Epithelial cell of proximal tubule (primary cell): ENCODE data around the gene DIPK1A. TPM values are rescaled to one million over a fixed set of nuclear protein-coding genes. Genes with fewer than 3 reads are reported as not detected.

ENCODE experiments used
- DNase-seq: peaks from one replicate; pipeline ENCODE4 v3.0.0-alpha.2; 2011; ENCODE audit warnings: low read depth
- H3K4me3 ChIP-seq: 2 replicates; pipeline ENCODE4 v1.5.1; 2011; ENCODE audit warnings: low read depth, mild to moderate bottlenecking, low read length
- total RNA-seq: library from RNA; depleted of rRNA; stranded (reverse); fragments of >200 nt; gene quantifications from 2 replicates; pipeline ENCODE4 v1.2.3, GENCODE V29; 2015
- TF ChIP-seq, protein P1 (sequence below): conservative IDR thresholded peaks from 2 replicates; pipeline ENCODE4 v1.5.1; 2012; ENCODE audit warnings: low read depth, mild to moderate bottlenecking, low read length

The DIPK1A gene
- total RNA-seq, 1 donor from 2014 or later: 3.1 TPM

DNA sequence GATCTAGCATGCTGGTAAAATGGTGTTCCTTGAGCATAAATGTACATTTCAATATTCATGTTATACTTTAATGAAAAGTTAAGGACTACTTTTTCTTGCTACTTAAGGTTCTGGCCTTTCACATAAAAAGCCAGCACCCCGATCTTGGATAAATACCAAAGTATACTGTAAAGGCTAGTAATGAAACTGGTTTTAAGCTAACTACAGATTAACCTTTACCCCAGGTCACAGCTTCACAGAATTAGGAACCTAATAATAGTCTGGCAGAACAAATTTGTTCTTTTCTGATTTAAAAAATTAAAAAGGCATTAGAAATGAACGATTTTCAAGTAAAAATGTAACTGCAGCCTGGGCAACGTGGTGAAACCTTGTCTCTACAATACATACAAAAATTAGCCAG, 23.5 kb downstream of the DIPK1A start:
- TF ChIP-seq, protein P1, sequence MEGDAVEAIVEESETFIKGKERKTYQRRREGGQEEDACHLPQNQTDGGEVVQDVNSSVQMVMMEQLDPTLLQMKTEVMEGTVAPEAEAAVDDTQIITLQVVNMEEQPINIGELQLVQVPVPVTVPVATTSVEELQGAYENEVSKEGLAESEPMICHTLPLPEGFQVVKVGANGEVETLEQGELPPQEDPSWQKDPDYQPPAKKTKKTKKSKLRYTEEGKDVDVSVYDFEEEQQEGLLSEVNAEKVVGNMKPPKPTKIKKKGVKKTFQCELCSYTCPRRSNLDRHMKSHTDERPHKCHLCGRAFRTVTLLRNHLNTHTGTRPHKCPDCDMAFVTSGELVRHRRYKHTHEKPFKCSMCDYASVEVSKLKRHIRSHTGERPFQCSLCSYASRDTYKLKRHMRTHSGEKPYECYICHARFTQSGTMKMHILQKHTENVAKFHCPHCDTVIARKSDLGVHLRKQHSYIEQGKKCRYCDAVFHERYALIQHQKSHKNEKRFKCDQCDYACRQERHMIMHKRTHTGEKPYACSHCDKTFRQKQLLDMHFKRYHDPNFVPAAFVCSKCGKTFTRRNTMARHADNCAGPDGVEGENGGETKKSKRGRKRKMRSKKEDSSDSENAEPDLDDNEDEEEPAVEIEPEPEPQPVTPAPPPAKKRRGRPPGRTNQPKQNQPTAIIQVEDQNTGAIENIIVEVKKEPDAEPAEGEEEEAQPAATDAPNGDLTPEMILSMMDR: no peak
- DNase-seq: no peak
- no peak overlapping the region for H3K4me3 ChIP-seq

- TF ChIP-seq, protein P1: no peak
- H3K4me3 ChIP-seq: no peak overlapping the region
- no peak for DNase-seq
These were observed 24.4 kb downstream of the DIPK1A start for GRCh38 chr1:92936865-92937264.

- H3K4me3 ChIP-seq: no peak overlapping the region
- TF ChIP-seq, protein P1: no peak
- DNase-seq: no peak
These were observed 26.6 kb downstream of the DIPK1A start for GRCh38 chr1:92934395-92935378.

GRCh38 chr1:92933459-92933858, 27.8 kb downstream of the DIPK1A start:
- DNase-seq: no peak

GRCh38 chr1:92931691-92932090, 29.6 kb downstream of the DIPK1A start:
- no peak overlapping the region for H3K4me3 ChIP-seq
- TF ChIP-seq, protein P1: no peak
- DNase-seq: no peak

More at GRCh38 chr1:92933459-92933858, 27.8 kb downstream of the DIPK1A start:
- H3K4me3 ChIP-seq: no peak overlapping the region
- TF ChIP-seq, protein P1: no peak

DNA sequence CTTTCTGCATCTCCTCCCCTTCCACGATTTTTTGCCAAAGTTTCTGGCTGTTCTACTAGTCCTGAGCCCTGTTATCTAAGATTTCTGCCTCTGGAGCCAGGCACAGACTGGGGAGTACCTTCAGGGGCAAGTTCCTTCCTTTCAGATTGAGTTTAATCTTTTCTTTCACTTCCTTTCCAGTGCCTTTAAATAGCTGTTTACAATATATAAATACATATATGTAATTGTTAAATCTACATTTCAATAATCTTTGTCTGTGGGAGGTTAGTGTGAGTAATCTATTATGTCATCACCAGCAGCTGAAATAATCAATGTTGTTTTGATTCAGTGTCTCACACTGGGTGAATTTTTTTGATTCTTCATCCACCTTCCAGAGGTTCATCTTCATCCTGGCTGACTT, 31.8 kb downstream of the DIPK1A start:
- no peak for DNase-seq
- H3K4me3 ChIP-seq: no peak overlapping the region
- TF ChIP-seq, protein P1: no peak
